Adrenal gland (tissue), 12 donors: ENCODE measurements around the gene SLC25A26. TPM values are rescaled to one million over a fixed set of nuclear protein-coding genes. Genes with fewer than 3 reads are reported as not detected.
A peak's percentile ranks its signal among the peaks of the same experiment; 100 is the strongest.

Experiments used
- DNase-seq, 7 donors: peaks; one replicate each; pipeline ENCODE4 v3.0.0-alpha.2; 2019 to 2020
- H3K27ac ChIP-seq, 5 donors: fragments of 200-600 bp; sonication (generic) in 4 of 5; 1 replicate in 3 of 5; 2 replicates in 2 of 5; pipeline versions ENCODE4 v1.5.1 to v1.8.0; 2016 to 2020; ENCODE audit warnings: mild to moderate bottlenecking in 1 of 5
- H3K27me3 ChIP-seq: fragments of 200-600 bp; 2 replicates; pipeline ENCODE4 v1.8.0; 2021
- H3K36me3 ChIP-seq, 2 donors: fragments of 200-600 bp; replicated peaks in 1 of 2; 1 replicate in 1 of 2; 2 replicates in 1 of 2; pipeline versions ENCODE4 v1.5.1 to v1.8.0; 2018 to 2022
- H3K4me1 ChIP-seq, 2 donors: fragments of 200-600 bp; replicated peaks in 1 of 2; 1 replicate in 1 of 2; 2 replicates in 1 of 2; pipeline versions ENCODE4 v1.5.1 to v1.8.0; 2018 to 2021
- H3K4me3 ChIP-seq, 4 donors: fragments of 200-600 bp; sonication (generic) in 3 of 4; one replicate each; pipeline ENCODE4 v1.5.1; 2016 to 2018
- H3K9me3 ChIP-seq, 3 donors: fragments of 200-600 bp; sonication (generic) in 1 of 3; replicated peaks in 1 of 3; 1 replicate in 2 of 3; 2 replicates in 1 of 3; pipeline versions ENCODE4 v1.5.1 to v1.8.0; 2016 to 2021
- POLR2A ChIP-seq, 2 donors: fragments of 450-650 bp; IDR thresholded peaks; one replicate each; pipeline ENCODE4 v1.6.1; 2017; ENCODE audit warnings: antibody characterized with exemption in 2 of 2, mild to moderate bottlenecking in 2 of 2, moderate library complexity in 1 of 2
- WGBS, 4 donors: extraction: QIAGEN DNeasy Blood & Tissue Kit in 2 of 4; methylation state at CpG; one replicate each; pipeline versions ENCODE4 v1.1.5 to v1.1.7; 2013 to 2017; 5-methylcytosine and 5-hydroxymethylcytosine counted together
- intact Hi-C, 2 donors: fragments of 100-400 bp; cut with DNase I; formaldehyde crosslinking; loops; one replicate each; pipeline versions ENCODE4 v1.14.1 to v1.15.0; 2022 to 2023
- polyA plus RNA-seq, 3 donors: library from polyadenylated mRNA; stranded (reverse); fragments of 200-250 nt in 2 of 3; fragments of 350-450 nt in 1 of 3; fragmentation: Illumina TruSeq in 1 of 3; extraction: RNeasy Lipid Tissue Mini Kit (QIAGEN cat#74804) in 1 of 3; gene quantifications; one replicate each; pipeline ENCODE4 v1.2.3, GENCODE V29; 2013 to 2014
- total RNA-seq, 9 donors: library from RNA; depleted of rRNA in 4 of 9; stranded (reverse); fragments of >200 nt in 4 of 9; fragments of 120-200 nt in 1 of 9; fragmentation: NEBNext Ultra II Directional in 1 of 9; extraction: Animal tissue kit (Norgen Biotek cat#: 25700) in 1 of 9; gene quantifications; one replicate each; pipeline versions ENCODE4 v1.1.0 to v1.2.4, GENCODE V29; 2013 to 2023
- TF ChIP-seq, protein P1 (sequence below), 6 experiments: fragments of 450-650 bp in 4 of 6; fragments of 200-600 bp in 2 of 6; sonication (generic) in 1 of 6; IDR thresholded peaks; 1 replicate in 5 of 6; 2 replicates in 1 of 6; pipeline versions ENCODE4 v1.5.1 to v1.8.0; 2016 to 2021; ENCODE audit warnings: antibody characterized with exemption in 6 of 6, mild to moderate bottlenecking in 2 of 6, moderate library complexity in 1 of 6
- donor health status: healthy with polysubstance abuse.
- donor health status: Bipolar disorder and iron deficiency.
- donor health status: DM: yes; HTN: yes; CAD: no.
- donor health status: DM: no; HTN: no; CAD: no.
- donor health status: DM: no; HTN: no; CAD: no.
- donor health status: DM: yes; HTN: yes; CAD: no.

Gene SLC25A26
- total and polyA plus RNA-seq, 12 donors, result 9.5 to 38.2 (median 22.2) TPM

DNA sequence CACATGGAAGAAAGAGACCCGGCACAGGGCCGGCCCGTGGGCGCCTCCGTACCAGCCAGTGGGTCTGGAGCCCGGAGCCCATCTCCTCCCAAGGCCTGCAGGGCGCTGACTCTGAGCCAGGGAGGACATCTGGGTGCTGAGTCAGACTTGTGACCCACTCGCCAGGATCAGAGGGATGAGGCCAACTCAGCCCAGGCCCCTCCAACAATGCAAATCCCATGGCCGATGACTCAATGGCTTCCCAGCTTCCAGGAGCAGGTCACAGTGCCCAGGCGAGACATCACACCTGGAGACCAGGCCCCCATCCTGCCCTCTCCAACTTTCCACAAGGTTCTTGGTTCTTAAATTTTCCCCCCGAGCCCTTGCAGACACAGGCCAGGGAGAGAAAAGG is 184.9 kb downstream of the SLC25A26 start:
- H3K27ac ChIP-seq, result no peak overlapping the region
- H3K4me3 ChIP-seq, result no peak overlapping the region
- TF ChIP-seq, protein P1, sequence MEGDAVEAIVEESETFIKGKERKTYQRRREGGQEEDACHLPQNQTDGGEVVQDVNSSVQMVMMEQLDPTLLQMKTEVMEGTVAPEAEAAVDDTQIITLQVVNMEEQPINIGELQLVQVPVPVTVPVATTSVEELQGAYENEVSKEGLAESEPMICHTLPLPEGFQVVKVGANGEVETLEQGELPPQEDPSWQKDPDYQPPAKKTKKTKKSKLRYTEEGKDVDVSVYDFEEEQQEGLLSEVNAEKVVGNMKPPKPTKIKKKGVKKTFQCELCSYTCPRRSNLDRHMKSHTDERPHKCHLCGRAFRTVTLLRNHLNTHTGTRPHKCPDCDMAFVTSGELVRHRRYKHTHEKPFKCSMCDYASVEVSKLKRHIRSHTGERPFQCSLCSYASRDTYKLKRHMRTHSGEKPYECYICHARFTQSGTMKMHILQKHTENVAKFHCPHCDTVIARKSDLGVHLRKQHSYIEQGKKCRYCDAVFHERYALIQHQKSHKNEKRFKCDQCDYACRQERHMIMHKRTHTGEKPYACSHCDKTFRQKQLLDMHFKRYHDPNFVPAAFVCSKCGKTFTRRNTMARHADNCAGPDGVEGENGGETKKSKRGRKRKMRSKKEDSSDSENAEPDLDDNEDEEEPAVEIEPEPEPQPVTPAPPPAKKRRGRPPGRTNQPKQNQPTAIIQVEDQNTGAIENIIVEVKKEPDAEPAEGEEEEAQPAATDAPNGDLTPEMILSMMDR (IDR thresholded peaks at IDR 0.05), result no peak
- H3K4me1 ChIP-seq, result no peaks in the 10 kb centered on the region
- WGBS, 4 donors, result 70 to 92% (median 83%) methylated on average over 2 to 11 of the region's 11 CpGs
- H3K27me3 ChIP-seq, result no peaks in the 10 kb centered on the region
- peak in 4 of 7 donors; percentile 26 to 72 (median 40) for DNase-seq
- no peaks in the 10 kb centered on the region for H3K9me3 ChIP-seq
- intact Hi-C loops, result loop anchor here in 1 of 2 donors (2.0 to 10.0 kb wide), 2 partner anchors 121 to 409 kb away; no protein-coding TSS in a partner anchor
- no peaks in the 10 kb centered on the region for H3K36me3 ChIP-seq

- Histone ChIP-seq H3K4me3 (no peak overlapping the region), H3K27me3 (no peaks in the 10 kb centered on the region), H3K4me1 (no peaks in the 10 kb centered on the region), H3K27ac (no peak overlapping the region), H3K9me3 (no peaks in the 10 kb centered on the region), H3K36me3 (no peaks in the 10 kb centered on the region)
- intact Hi-C loops, result loop anchor here in 1 of 2 donors (10.0 kb wide), 1 partner anchor 121 kb away; no protein-coding TSS in a partner anchor
- no peak for DNase-seq
- no peak for TF ChIP-seq POLR2A (IDR thresholded peaks at IDR 0.05)
- TF ChIP-seq, protein P1 (IDR thresholded peaks at IDR 0.05), result no peak
- 81 to 90% (median 86%) methylated on average over 2 to 5 of the region's 5 CpGs for WGBS, 4 donors
These were observed 185.4 kb downstream of the SLC25A26 start for GRCh38 chr3:66406163-66406562.

- TF ChIP-seq, protein P1 (IDR thresholded peaks at IDR 0.05), result no peak
- no peak for TF ChIP-seq POLR2A (IDR thresholded peaks at IDR 0.05)
- no peaks in the 10 kb centered on the region for H3K36me3 ChIP-seq
- H3K4me1 ChIP-seq, result no peaks in the 10 kb centered on the region
- intact Hi-C loops, result loop anchor here in 1 of 2 donors (10.0 kb wide), 1 partner anchor 122 kb away; no protein-coding TSS in a partner anchor
- no peaks in the 10 kb centered on the region for H3K27me3 ChIP-seq
- no peak for DNase-seq
- no peak overlapping the region for H3K27ac ChIP-seq
- WGBS, 4 donors, result 82 to 87% (median 84%) methylated on average over 13 to 17 of the region's 17 CpGs
- H3K9me3 ChIP-seq, result no peaks in the 10 kb centered on the region
- no peak overlapping the region for H3K4me3 ChIP-seq
These were observed 186.2 kb downstream of the SLC25A26 start for GRCh38 chr3:66406831-66407610.

DNA sequence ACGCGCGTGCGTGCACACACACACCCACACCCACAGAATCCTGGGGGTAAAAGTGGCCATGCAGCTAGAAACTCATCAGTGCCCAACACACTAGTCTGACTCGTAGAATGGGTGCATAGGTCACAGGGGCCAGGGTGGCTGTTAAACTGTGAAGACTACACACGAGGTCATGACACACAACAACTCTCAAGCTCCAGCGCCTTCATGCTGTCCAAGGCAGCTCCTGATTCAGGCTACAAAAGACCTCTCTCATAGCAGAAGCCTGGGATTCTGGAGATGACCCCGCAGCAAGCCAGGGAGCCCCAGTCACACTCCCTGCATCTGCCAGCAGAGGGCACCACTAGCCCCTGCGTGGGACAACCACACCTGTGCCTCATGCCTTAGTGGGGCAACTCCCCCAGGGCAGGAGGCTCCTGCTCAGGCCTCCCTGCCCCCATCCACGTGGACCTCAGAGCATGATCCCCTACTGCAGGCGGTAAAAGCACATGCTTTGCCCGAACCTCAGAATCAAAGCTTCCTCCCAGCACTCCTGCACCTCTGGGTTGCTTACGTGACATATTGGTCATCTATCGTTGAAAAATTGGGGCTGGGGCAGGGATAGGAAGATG is 186.9 kb downstream of the SLC25A26 start:
- intact Hi-C loops, result loop anchor here in 1 of 2 donors (10.0 kb wide), 1 partner anchor 123 kb away; no protein-coding TSS in a partner anchor
- Histone ChIP-seq H3K4me1 (no peaks in the 10 kb centered on the region), H3K27me3 (no peaks in the 10 kb centered on the region), H3K36me3 (no peaks in the 10 kb centered on the region), H3K4me3 (no peak overlapping the region), H3K9me3 (no peaks in the 10 kb centered on the region), H3K27ac (no peak overlapping the region)
- TF ChIP-seq, protein P1 (IDR thresholded peaks at IDR 0.05), result peak; percentile 72 to 91 (median 84)
- TF ChIP-seq POLR2A (IDR thresholded peaks at IDR 0.05), result no peak
- 59 to 82% (median 67%) methylated on average over 8 to 14 of the region's 14 CpGs for WGBS, 4 donors
- peak; percentile 41 to 85 (median 66) for DNase-seq
